Body of pancreas (tissue), 4 donors: ENCODE measurements around the gene SUDS3. TPM values are rescaled to one million over a fixed set of nuclear protein-coding genes. Genes with fewer than 3 reads are reported as not detected.

Experiments
- ATAC-seq: fragments of 150-250 bp; one replicate; pipeline ENCODE4 v1.9.1; 2016
- DNase-seq, 4 donors: peaks; one replicate each; pipeline ENCODE4 v3.0.0-alpha.2; 2019
- H3K27ac ChIP-seq, 4 donors: fragments of 200-600 bp; sonication (generic); 1 replicate in 3 of 4; 2 replicates in 1 of 4; pipeline versions ENCODE4 v1.5.1 to v1.6.1; 2016 to 2019; ENCODE audit warnings: mild to moderate bottlenecking in 1 of 4, mixed read lengths in 1 of 4, moderate library complexity in 1 of 4
- H3K27me3 ChIP-seq, 2 donors: fragments of 200-600 bp; sonication (generic); one replicate each; pipeline ENCODE4 v1.6.0; 2016; ENCODE audit warnings: mild to moderate bottlenecking in 1 of 2
- H3K36me3 ChIP-seq, 2 donors: fragments of 200-600 bp; sonication (generic); replicated peaks in 1 of 2; 2 replicates each; pipeline ENCODE4 v1.5.1; 2016; ENCODE audit warnings: low read depth in 2 of 2; ENCODE audit not compliant: insufficient read depth in 1 of 2
- H3K4me1 ChIP-seq: fragments of 200-600 bp; sonication (generic); one replicate; pipeline ENCODE4 v1.6.0; 2016
- H3K4me3 ChIP-seq, 2 donors: fragments of 200-600 bp; sonication (generic); 1 replicate in 1 of 2; 2 replicates in 1 of 2; pipeline ENCODE4 v1.5.1; 2016 to 2019
- H3K9me3 ChIP-seq, 3 donors: fragments of 200-600 bp; sonication (generic); 1 replicate in 2 of 3; 2 replicates in 1 of 3; pipeline ENCODE4 v1.5.1; 2016
- POLR2A ChIP-seq, 3 donors: fragments of 450-650 bp; IDR thresholded peaks; one replicate each; pipeline ENCODE4 v1.6.1; 2016; ENCODE audit warnings: antibody characterized with exemption in 3 of 3, mild to moderate bottlenecking in 2 of 3
- WGBS, 2 donors: methylation state at CpG; one replicate each; pipeline ENCODE4 v1.1.5; 2017; 5-methylcytosine and 5-hydroxymethylcytosine counted together
- intact Hi-C: fragments of 100-400 bp; cut with DNase I; formaldehyde crosslinking; loops from one replicate; pipeline ENCODE4 v1.15.1; 2023
- total RNA-seq, 2 donors: library from RNA; depleted of rRNA; stranded (reverse); fragments of >200 nt; gene quantifications; one replicate each; pipeline ENCODE4 v1.1.0, GENCODE V29; 2016
- TF ChIP-seq, protein P1 (sequence below), 7 experiments: fragments of 450-650 bp in 4 of 7; fragments of 200-600 bp in 3 of 7; sonication (generic) in 3 of 7; IDR thresholded peaks; one replicate each; pipeline ENCODE4 v1.5.1; 2016 to 2019; ENCODE audit warnings: antibody characterized with exemption in 7 of 7

SUDS3 gene
- total RNA-seq, 2 donors from 2014 or later: 30.3 to 35.5 TPM

DNA sequence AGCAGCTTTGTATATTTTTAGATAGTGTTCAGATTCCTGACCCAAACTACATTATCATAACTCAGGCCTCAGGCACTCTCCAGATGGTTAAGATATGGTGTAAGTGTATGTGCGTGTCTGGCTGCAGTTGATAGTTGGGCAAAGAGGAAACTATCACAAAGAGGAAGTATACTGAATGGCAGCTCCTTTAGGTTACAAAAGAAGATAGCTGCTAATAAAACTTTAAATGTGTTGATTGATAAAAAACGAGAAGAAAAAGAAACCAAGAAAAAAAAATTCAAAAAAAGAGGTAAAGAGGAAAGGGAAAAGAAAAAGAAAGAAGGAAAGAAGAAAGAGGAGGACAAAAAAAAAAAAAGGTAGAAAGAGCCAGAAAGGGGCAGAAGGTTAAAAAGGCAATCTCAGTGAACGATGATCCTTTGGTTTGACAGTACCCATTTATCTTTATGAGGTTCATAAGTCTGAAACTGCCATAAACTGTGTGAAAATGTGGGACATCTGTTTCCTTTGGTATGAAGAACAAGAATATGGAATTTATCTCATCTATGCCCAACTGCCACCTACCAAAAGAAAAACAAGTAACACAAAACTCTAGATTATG, 45.8 kb upstream of the SUDS3 start:
- no peak for ATAC-seq
- TF ChIP-seq, protein P1, sequence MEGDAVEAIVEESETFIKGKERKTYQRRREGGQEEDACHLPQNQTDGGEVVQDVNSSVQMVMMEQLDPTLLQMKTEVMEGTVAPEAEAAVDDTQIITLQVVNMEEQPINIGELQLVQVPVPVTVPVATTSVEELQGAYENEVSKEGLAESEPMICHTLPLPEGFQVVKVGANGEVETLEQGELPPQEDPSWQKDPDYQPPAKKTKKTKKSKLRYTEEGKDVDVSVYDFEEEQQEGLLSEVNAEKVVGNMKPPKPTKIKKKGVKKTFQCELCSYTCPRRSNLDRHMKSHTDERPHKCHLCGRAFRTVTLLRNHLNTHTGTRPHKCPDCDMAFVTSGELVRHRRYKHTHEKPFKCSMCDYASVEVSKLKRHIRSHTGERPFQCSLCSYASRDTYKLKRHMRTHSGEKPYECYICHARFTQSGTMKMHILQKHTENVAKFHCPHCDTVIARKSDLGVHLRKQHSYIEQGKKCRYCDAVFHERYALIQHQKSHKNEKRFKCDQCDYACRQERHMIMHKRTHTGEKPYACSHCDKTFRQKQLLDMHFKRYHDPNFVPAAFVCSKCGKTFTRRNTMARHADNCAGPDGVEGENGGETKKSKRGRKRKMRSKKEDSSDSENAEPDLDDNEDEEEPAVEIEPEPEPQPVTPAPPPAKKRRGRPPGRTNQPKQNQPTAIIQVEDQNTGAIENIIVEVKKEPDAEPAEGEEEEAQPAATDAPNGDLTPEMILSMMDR (IDR thresholded peaks at IDR 0.05): no peak
- TF ChIP-seq POLR2A (IDR thresholded peaks at IDR 0.05): no peak
- Histone ChIP-seq H3K36me3 (no peaks in the 10 kb centered on the region), H3K9me3 (no peaks in the 10 kb centered on the region), H3K27ac (peak overlapping the region in 1 of 4 donors; percentile 18), H3K4me3 (no peak overlapping the region), H3K4me1 (peaks cover 14% of the 10 kb centered on the region), H3K27me3 (no peaks in the 10 kb centered on the region)
- intact Hi-C loops: no loop called here
- WGBS, 2 donors: 52 to 70% methylated on average over 3 of the region's 3 CpGs
- peak in 1 of 4 donors; percentile 30 for DNase-seq

DNA sequence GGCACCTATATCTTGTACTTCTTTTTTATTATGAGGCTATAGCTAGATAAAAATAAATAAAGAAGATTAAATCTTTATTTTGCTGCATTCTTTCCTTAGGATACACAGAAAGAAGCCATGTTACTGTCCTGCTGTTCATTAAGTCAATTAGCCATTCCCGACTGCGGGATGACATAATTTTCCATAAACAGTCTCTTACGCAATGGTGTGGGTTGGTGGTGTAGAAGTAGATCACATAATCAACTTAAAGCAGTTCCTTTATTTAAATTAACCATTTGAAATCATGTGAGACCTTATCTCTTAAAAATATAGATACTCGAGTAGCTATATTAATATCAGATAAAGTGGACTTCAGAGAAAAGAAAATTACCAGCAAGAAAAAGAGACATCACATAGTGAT, 43.8 kb upstream of the SUDS3 start:
- H3K9me3 ChIP-seq: no peaks in the 10 kb centered on the region
- H3K4me3 ChIP-seq: no peak overlapping the region
- WGBS, 2 donors: 77 to 83% methylated on average over 4 of the region's 4 CpGs
- no peak overlapping the region for H3K27ac ChIP-seq
- peak in 1 of 4 donors; percentile 11 for DNase-seq
- H3K27me3 ChIP-seq: no peaks in the 10 kb centered on the region
- peaks cover 14% of the 10 kb centered on the region for H3K4me1 ChIP-seq
- no peaks in the 10 kb centered on the region for H3K36me3 ChIP-seq
- no peak for TF ChIP-seq POLR2A (IDR thresholded peaks at IDR 0.05)
- TF ChIP-seq, protein P1 (IDR thresholded peaks at IDR 0.05): no peak
- intact Hi-C loops: no loop called here
- ATAC-seq: no peak

DNA sequence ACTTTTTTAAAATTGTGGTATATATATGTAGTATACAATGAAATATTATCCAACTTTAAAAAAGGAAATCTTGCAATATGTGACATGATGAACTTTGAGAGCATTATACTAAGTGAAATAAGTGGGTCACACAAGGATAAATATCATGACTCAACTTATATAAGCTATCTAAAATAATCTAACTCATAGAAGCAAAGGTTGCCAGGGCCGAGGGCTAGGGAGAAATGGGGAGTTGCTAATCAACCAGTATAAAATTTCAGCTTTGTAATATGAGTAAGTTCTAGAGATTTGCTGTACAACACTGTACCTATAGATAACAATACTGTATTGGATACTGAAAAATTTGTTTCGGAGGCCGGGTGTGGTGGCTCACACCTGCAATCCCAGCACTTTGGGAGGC, 42.1 kb upstream of the SUDS3 start:
- H3K27ac ChIP-seq: no peak overlapping the region
- 96 to 98% methylated on average over 3 of the region's 3 CpGs for WGBS, 2 donors
- intact Hi-C loops: no loop called here
- no peak for ATAC-seq
- no peaks in the 10 kb centered on the region for H3K27me3 ChIP-seq
- H3K4me1 ChIP-seq: peaks cover 14% of the 10 kb centered on the region
- H3K9me3 ChIP-seq: no peaks in the 10 kb centered on the region
- no peaks in the 10 kb centered on the region for H3K36me3 ChIP-seq
- DNase-seq: no peak
- TF ChIP-seq, protein P1 (IDR thresholded peaks at IDR 0.05): no peak
- TF ChIP-seq POLR2A (IDR thresholded peaks at IDR 0.05): no peak
- H3K4me3 ChIP-seq: no peak overlapping the region

DNA sequence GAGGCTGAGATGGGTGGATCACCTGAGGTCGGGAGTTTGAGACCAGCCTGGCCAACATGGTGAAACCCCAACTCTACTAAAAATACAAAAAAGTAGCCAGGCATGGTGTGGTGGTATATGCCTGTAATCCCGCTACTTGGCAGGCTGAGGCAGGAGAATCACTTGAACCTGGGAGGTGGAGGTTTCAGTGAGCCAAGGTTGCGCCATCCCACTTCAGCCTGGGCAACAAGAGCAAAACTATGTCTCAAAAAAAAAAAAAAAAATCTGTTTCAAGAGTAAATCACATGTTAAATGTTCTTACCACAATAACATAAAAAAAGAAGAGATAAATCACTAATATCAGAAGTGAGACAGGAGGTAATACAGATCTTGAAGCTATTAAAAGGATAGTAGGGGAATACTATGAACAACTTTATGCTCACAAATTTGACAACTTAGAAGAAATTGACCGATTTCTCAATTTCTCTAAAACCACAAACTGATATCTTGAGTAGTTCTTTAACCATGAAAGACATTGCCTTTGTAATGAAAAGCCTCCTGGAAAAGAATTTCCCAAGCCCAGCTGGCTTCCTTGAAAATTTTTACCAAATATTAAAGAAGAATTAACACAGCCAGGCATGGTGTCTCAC, 41.3 kb upstream of the SUDS3 start:
- intact Hi-C loops: no loop called here
- Histone ChIP-seq H3K9me3 (no peaks in the 10 kb centered on the region), H3K27me3 (no peaks in the 10 kb centered on the region), H3K27ac (no peak overlapping the region), H3K4me1 (peaks cover 14% of the 10 kb centered on the region), H3K36me3 (no peaks in the 10 kb centered on the region), H3K4me3 (no peak overlapping the region)
- 87 to 89% methylated on average over 4 of the region's 4 CpGs for WGBS, 2 donors
- TF ChIP-seq, protein P1 (IDR thresholded peaks at IDR 0.05): no peak
- no peak for TF ChIP-seq POLR2A (IDR thresholded peaks at IDR 0.05)
- DNase-seq: no peak
- no peak for ATAC-seq

- 10 to 24% methylated on average over 2 of the region's 2 CpGs for WGBS, 2 donors
- Histone ChIP-seq H3K9me3 (no peaks in the 10 kb centered on the region), H3K4me1 (peaks cover 5% of the 10 kb centered on the region), H3K4me3 (no peak overlapping the region), H3K27ac (no peak overlapping the region), H3K36me3 (no peaks in the 10 kb centered on the region), H3K27me3 (no peaks in the 10 kb centered on the region)
- DNase-seq: no peak
- TF ChIP-seq, protein P1 (IDR thresholded peaks at IDR 0.05): no peak
- no peak for TF ChIP-seq POLR2A (IDR thresholded peaks at IDR 0.05)
- intact Hi-C loops: no loop called here
- ATAC-seq: no peak
These were observed 40.2 kb upstream of the SUDS3 start for GRCh38 chr12:118336123-118336522.
